Activated effector memory CD4-positive, alpha-beta T cell treated with Interleukin-2 at 50 U/mL for 16 hours (primary cell): ENCODE results near the gene CDH12.
"Not testable (repeated sequence)": the region's sequence is repeated elsewhere in the genome, so short reads cannot be mapped to it uniquely, and the experiment has no call there.

Source experiments
- DNase-seq: peaks from one replicate; pipeline ENCODE4 v3.0.0-alpha.2; 2020

Gene CDH12

DNA sequence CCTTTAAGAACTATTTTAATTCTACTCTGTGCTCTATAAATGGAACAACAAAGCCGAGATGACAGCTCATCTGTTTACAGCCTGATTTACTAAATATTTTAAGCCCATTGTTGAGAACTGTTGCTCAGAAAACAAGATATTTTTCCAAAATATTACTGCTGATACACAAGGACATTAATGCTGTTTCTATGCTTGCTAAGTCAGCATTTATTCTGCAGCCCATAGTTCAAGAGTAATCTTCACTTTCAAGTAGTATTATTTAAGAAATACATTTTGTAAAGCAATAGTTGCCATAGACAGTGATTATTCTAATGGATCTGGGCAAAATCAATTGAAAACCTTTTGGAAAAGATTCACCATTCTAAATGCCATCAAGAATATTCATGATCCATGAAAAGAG lies 208.3 kb downstream of the CDH12 start:
- DNase-seq: no peak

GRCh38 chr5:22643356-22643755 lies 209.8 kb downstream of the CDH12 start:
- no peak for DNase-seq

- no peak for DNase-seq
These were observed 221.5 kb downstream of the CDH12 start for GRCh38 chr5:22631683-22632082.

DNA sequence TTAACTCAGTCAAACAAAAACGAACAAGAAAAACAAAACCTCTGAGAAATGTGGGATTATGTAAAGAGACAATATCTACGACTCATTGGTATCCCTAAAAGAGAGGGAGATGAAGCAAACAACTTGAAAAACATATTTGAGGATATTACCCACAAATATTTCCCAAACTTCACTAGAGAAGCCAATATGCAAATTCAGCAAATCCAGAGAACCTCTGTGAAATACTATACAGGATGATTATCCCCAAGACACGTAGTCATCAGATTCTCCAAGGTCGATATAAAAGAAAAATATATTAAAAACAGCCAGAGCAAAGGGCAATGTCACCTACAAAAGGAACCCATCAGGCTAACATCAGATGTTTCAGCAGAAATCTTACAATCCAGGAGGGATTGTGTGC lies 226.1 kb downstream of the CDH12 start:
- no peak for DNase-seq

- DNase-seq: no peak
These were observed 227.7 kb downstream of the CDH12 start for GRCh38 chr5:22625451-22625850.

GRCh38 chr5:22621084-22621483 lies 232.1 kb downstream of the CDH12 start:
- DNase-seq: no peak

- DNase-seq: no peak
These were observed 237.2 kb downstream of the CDH12 start for GRCh38 chr5:22615964-22616363.

DNA sequence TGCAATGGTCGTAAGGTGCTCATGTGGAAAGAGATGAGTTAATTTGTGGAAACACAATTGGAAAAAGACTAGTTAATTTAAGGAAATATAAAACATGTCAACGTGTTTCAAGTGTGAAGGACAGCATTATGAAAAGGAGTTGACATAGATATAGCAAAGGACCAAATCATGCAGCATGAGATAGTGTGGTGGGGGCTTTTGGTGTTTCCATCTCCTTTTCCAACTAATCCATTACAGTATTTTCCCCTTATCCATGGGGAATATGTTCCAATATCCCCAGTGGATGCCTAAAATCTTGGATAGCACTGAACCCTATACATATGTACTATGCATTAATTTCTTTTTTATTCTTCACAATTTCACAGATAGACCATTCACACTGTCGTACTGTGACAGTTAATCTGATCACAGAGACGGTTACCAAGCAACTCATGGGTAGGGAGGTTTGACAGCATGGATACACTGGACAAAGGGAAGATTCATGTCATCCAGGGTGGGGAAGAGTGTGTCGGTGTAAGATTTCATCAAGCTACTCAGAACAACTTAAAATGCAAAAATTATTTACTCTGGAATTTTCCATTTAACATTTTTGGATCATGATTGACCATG lies 238.6 kb downstream of the CDH12 start:
- DNase-seq: no peak

GRCh38 chr5:22612928-22613327 lies 240.2 kb downstream of the CDH12 start:
- DNase-seq: no peak

DNA sequence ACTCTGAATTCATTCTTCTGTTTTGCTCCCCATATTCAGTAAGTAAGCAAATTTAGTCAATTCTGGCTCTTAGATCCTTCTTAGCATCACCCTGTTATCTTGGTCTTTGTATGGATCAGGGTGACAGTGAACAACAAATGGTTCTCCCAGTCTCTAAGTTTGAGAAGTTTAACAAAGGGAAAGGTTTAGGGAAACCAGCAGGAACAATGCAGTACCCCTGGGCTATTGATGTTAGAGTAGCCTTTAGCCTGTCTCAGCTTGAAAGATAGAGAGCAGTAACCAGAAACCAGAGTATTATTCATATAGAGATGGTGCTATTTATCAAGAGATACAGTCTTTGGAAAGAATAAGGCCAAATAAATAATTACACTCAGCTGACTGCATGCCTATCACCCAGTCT lies 241.8 kb downstream of the CDH12 start:
- no peak for DNase-seq

GRCh38 chr5:22607498-22607897 lies 245.6 kb downstream of the CDH12 start:
- DNase-seq: not testable (repeated sequence)

GRCh38 chr5:22605473-22605872 lies 247.7 kb downstream of the CDH12 start:
- DNase-seq: no peak

GRCh38 chr5:22604711-22605110 lies 248.4 kb downstream of the CDH12 start:
- no peak for DNase-seq

DNA sequence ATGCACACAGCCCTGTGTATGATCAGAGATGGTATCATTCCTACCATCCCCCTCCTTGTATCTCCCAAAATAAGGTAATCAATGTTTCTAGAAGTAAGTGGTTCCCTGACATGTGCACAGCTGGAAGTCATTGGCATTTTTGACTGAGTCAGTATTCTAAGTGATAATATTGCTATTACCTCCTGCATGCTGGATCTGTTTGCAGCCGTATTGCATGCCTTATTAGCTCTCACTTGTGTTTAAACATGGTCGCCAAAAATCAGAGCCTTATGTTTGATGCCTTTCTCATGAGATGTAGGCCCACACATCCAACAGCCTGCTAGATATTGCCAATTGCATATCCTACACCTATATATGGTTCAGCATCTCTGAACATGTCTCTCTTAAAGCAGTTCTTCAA lies 254.3 kb downstream of the CDH12 start:
- DNase-seq: no peak

GRCh38 chr5:22596404-22596970 lies 256.7 kb downstream of the CDH12 start:
- DNase-seq: no peak

GRCh38 chr5:22594491-22594890 lies 258.7 kb downstream of the CDH12 start:
- no peak for DNase-seq

GRCh38 chr5:22593592-22593991 lies 259.6 kb downstream of the CDH12 start:
- no peak for DNase-seq

DNA sequence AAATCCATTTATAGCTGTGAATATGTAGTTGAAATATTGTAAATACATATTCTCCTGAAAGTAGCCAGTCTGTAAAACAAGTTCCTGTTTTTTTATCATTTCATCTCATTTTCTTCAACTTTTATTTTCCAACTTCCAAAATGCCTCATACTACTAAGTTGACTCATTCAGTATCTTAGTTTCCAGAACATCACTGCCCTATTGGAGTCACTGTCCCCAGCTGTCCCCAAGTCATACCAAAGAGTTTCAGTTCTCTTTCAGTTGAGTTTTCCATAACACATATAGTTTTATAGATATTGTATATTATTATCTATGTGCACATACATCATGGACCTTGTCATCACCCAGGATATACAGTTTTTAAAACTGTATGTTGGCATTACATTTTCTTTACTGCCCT lies 261.7 kb downstream of the CDH12 start:
- no peak for DNase-seq

GRCh38 chr5:22590677-22591268 lies 262.4 kb downstream of the CDH12 start:
- DNase-seq: no peak

DNA sequence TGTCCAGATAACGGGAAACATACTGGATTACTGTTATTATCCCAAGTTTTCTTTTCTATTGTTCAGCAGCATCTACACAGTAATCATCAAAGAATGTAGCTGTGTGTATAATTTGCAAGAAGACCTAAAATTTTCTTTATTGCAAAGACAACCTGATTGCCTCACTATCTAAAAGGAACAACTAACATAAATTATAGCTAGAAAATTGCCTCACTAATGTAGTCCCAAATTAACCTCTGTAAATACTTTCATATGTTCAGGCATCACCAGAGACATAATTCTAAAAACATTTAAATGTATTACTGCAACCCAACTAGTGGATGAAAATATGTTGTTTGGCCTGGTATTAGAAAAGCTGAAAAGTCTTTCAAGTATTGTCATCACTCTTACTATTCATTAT lies 275.4 kb downstream of the CDH12 start:
- DNase-seq: no peak

- DNase-seq: no peak
These were observed 276.1 kb downstream of the CDH12 start for GRCh38 chr5:22577006-22577405.

DNA sequence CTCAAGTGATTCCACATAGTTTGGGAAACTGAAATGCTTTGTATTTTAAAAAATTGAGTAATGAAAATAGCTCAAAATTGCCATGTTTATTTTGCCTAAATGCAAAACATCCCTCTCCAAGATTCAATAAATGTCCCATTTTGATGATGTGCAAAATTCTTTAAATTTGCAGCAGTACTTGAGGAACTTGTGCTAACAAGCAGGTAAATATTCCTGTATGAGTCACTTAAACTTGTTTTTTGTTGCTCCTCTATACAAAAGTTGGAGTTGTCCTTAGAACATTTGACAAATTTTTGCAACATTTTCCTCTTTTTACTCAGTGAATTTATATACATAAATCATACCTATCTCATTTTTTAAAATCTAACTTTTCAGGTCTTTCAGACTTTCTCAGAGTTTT lies 280.2 kb downstream of the CDH12 start:
- no peak for DNase-seq

DNA sequence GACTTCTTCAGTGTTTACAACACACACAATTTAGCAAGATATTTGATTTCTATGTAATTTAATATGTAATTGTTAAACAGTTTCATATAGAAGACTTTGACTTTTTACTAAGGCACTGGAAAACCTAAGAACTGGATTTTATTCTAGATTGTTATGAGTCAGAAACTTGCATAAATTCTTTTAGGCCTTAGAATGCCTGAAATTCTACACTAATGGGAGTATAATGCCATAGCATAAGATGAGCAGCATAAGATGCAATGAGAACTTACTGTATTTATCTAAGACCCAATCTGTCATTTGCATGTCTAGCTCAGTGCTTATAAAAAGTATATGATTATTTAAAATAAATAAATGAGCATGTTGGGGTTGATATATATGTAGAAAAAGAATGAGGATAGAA lies 285.2 kb downstream of the CDH12 start:
- DNase-seq: no peak

GRCh38 chr5:22560147-22560546 lies 293.0 kb downstream of the CDH12 start:
- DNase-seq: no peak

DNA sequence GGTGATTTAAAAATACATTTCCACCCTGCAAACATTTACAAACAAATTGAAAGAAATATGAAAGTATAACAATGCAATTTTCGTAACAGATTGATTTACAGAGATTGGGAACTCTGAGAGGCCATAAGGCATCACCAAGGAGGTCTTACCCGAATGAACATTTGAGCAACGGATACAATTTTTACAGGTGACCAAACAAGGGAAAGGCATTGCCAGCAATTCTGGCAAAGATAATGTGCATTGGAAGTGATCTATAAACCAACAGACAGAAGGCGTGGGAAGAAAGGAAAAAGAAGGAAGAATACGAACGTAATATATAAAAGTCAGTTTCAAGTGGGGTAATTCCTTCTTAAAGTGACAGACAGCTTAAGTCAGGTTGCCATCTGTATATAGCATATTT lies 295.9 kb downstream of the CDH12 start:
- DNase-seq: no peak
